NT2/D1 (cell line): ENCODE measurements around the gene TENM4.

Experiments
- SUZ12 ChIP-seq: IDR thresholded peaks from 2 replicates; pipeline ENCODE4 v1.6.1; 2011; ENCODE audit not compliant: insufficient read length, insufficient read depth; ENCODE audit errors: extremely low read depth
- YY1 ChIP-seq: IDR thresholded peaks from 2 replicates; pipeline ENCODE4 v1.6.1; 2011; ENCODE audit not compliant: insufficient read length, insufficient read depth

- TF ChIP-seq SUZ12, result no peak
- no peak for TF ChIP-seq YY1
These were observed 767.8 kb downstream of the TENM4 start for GRCh38 chr11:78672850-78673620.
